Activated CD8-positive, alpha-beta memory T cell treated with anti-CD3 and anti-CD28 coated beads, Interleukin-2, amount 50 U/mL, for 24 hours (primary cell): ENCODE measurements around the gene THSD4.

ENCODE experiments used
- DNase-seq: peaks from one replicate; pipeline ENCODE4 v3.0.0-alpha.2; 2020; ENCODE audit errors: extremely low read depth

Gene THSD4

DNA sequence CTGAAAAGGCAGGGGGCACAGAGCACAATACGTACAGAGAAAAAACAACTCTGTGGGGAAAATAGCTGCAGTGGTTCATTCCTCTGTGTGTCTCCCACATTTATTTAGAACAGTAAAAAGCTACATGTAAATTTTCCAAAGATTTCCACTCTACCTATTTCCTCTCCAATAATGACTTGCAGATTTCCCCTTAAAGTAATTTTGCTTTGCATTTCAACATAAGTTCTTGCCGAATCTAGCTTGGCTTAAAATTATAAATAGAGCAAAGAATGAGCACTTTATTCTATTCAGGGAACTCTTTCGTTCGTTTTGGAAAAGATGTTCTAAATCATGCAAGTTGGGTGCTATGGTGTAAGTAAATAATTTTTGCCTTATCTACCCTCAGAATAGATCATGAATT is 636.9 kb downstream of the THSD4 start:
- DNase-seq, result no peak

DNA sequence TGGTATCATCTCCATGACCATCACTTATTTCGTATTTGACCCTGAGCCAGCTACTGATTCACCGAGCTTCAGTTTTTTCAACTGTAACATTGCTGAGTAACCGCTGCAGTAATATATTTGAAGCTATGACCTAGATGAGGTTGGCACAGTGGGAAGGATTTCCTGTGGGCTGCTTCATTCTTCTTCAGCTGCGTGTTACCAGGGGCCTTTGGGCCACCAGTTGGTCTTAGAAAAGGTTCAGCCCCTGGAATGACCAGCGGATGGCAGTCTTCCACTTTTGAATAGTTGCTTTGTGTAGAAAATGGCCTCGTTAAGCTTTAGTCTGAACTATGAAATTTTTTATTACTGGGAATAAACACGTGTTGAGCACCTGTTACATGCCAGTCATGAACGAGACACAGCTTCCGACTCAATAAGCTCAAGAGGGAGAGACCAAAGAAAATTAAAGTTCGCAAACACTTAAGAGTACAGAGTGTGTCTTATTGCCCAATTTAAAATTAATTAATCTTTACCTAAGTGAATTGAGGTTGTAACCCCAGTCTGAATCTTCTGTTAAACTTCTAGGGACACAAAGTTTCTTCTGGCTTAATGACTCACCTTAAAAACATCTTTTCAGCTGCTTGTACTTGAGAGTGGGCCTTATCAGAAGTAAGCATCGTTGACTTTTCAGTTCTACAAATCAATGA is 637.5 kb downstream of the THSD4 start:
- no peak for DNase-seq

GRCh38 chr15:71753346-71753745 is 638.1 kb downstream of the THSD4 start:
- DNase-seq, result no peak

- no peak for DNase-seq
These were observed 639.4 kb downstream of the THSD4 start for GRCh38 chr15:71754660-71755059.

- DNase-seq, result no peak
These were observed 640.1 kb downstream of the THSD4 start for GRCh38 chr15:71755092-71755970.

- no peak for DNase-seq
These were observed 641.5 kb downstream of the THSD4 start for GRCh38 chr15:71756599-71757352.

GRCh38 chr15:71757741-71758530 is 642.7 kb downstream of the THSD4 start:
- DNase-seq, result no peak

DNA sequence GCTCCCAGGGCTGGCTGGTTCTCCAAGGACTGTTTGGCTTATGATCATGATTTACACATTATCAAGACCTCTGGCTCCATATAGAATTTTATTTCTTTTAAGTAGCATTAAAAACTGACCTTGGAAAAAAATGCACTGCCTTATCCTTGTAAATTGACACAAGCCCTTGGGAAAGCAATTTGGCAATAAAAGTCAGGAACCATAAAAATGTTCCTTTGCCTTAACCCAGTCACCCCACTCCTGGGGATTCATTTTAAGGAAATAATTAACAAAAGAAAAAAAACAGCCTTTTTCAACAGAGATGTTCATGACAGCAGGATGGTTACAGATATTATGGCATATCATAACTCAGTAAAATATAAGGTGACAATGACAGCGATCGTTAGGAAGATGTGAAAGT is 643.4 kb downstream of the THSD4 start:
- no peak for DNase-seq

DNA sequence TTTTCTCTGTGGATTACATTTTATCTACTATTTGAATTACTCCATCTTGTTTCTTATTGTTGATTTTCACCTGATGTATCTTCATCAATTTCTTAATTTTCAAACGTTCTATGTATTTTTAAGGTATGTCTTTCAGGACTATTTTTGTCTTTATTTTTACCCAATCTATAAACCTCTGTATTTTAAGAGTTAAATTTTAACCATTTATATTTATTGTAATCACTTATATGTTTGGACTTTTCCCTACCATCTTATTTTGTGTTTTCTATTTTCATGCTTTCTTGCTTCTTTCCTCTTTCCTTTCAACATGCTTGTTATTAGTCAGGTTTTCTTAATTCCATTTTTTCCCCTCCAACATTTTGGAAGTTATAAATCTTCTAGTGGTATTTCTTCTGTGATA is 645.6 kb downstream of the THSD4 start:
- DNase-seq, result no peak

DNA sequence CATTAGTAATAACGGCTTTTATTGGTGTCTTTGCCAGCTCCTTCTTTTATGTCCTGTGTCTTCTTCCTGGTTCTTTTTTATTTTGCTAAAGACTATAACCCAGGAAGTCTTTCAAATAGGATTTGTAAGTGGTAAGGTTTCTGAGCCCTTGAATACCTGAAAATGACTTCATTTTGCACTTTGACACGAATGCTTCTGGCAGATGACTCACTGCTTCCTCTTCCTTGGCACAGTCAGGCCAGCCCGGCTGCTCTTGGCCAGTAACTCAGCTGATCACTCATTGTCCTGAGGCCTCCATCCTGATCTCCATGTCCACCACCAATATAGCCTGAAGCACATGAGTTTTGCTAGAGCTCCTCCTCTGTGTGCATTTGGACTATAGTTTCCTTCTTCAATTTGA is 646.4 kb downstream of the THSD4 start:
- no peak for DNase-seq

DNA sequence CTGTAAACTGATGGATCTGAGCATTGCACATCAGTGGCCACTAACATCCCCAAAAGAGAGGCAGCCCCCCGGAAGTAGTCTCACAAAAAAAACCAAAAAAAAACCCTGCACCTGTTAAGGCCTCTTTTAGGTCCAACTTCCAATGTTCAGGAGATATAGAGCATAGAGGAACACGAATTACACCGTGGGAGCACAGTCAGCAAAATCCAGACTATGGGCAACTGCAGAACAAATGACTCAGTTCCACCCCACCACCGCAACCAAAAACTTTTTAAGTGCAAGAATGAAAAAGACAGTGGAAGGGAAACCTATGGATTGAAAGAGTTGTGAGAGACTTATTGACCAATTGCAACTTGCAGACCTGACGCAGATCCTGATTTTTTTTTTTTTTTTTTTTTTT is 652.9 kb downstream of the THSD4 start:
- no peak for DNase-seq

GRCh38 chr15:71773206-71773859 is 658.1 kb downstream of the THSD4 start:
- no peak for DNase-seq

GRCh38 chr15:71775856-71776255 is 660.6 kb downstream of the THSD4 start:
- DNase-seq, result no peak

- DNase-seq, result no peak
These were observed 661.0 kb downstream of the THSD4 start for GRCh38 chr15:71776304-71776703.

- DNase-seq, result no peak
These were observed 662.1 kb downstream of the THSD4 start for GRCh38 chr15:71777216-71777943.

GRCh38 chr15:71779073-71779797 is 664.0 kb downstream of the THSD4 start:
- DNase-seq, result no peak

DNA sequence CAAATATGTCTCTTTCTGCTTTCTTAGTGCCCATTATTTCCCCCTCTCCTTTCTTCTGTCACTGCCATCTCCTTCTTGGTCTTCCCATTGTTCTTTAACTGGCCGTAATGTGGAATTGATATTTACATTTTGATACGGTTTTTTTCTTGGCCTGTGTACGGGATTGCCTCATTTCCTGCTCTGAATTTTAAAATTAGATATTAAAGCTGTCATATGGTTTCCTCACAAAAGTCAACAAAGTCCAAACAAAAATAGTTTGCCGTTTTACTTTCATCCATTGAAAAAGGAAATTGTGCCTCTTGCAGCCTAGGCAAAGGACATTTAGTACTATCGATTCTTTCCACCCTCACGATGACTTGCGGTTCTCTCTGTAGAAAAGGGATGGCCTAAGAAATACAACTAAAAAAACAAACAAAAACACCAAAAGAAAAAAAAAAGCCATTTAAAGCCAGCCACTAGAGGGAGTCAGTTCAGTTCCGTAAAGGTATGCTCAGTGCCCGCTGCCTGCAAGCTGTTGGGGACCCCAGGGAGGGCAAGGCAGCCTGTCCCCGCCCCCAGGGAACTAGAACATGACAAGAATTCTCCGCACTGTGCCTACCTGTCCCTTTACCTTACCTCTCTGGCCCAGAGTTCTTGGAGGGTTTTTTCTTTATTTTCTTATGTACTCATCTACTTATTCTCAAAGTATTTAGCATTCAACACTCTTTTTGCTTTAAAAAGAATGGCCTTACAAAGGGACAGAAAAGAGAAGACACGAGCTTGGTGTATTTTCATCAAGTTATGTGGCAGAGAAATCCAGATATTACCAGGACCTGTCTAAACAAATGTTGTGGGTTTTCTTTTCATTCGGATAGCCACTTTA is 665.1 kb downstream of the THSD4 start:
- DNase-seq, result no peak

- no peak for DNase-seq
These were observed 666.1 kb downstream of the THSD4 start for GRCh38 chr15:71781179-71781964.
